Measurements from ENCODE around the gene TDRD1.

The TDRD1 gene

GRCh38 chr10:114176511-114176910 is 2.6 kb upstream of the TDRD1 start:
- no peak for DNase-seq (ENCODE audit: low spot score)

GRCh38 chr10:114179747-114180146 is 594 bp downstream of the TDRD1 start:
- no peak for DNase-seq (ENCODE audit: low spot score)

GRCh38 chr10:114180937-114181336 is 1.8 kb downstream of the TDRD1 start:
- DNase-seq (ENCODE audit: low spot score): no peak

GRCh38 chr10:114181971-114182370 is 2.8 kb downstream of the TDRD1 start:
- DNase-seq (ENCODE audit: low spot score): no peak

GRCh38 chr10:114183563-114183962 is 4.4 kb downstream of the TDRD1 start:
- DNase-seq (ENCODE audit: low spot score): no peak

GRCh38 chr10:114184276-114184675 is 5.1 kb downstream of the TDRD1 start:
- DNase-seq (ENCODE audit: low spot score): no peak

GRCh38 chr10:114188001-114188400 is 8.8 kb downstream of the TDRD1 start:
- DNase-seq (ENCODE audit: low spot score): no peak

- no peak for DNase-seq (ENCODE audit: low spot score)
These were observed 9.7 kb downstream of the TDRD1 start for GRCh38 chr10:114188900-114189299.

DNA sequence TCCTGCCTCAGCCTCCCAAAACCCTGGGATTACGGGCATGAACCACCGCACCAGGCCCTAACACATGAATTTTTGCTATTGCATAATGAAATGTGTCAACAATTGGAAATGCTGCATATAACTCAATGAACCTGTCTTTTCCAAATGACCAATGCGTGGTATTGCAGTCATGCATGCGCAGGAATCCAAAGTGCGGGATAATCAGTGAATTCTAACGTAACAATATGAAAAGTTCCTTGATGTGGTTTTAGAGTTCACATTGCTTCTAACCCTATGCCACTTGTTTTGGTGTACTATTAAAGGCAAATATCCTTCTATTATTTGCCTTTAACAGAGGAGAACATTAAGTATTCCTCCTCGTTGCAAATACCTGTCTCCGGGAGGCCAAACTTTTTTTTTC is 10.5 kb downstream of the TDRD1 start:
- DNase-seq (ENCODE audit: low spot score): no peak

DNA sequence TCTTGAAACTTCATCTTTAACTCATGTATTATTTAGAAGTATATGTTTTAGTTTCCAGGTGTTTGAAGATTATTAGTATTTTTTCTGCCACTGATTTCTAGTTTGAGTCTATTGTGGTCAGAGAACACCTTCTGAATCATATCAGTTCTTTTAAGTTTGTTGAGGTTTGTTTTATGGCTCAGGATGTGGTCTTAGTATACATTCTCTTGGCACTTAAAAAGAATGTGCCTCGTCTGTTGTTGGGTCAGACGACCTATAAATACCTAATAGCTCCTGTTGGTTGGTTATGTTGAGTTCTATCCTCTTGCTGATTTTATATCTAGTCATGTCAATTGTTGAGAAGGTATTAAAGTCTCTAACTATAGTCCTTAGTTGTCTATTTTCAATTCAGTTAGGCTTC is 15.9 kb downstream of the TDRD1 start:
- no peak for DNase-seq (ENCODE audit: low spot score)

- DNase-seq (ENCODE audit: low spot score): no peak
These were observed 20.1 kb downstream of the TDRD1 start for GRCh38 chr10:114199239-114199638.

GRCh38 chr10:114202812-114203211 is 23.7 kb downstream of the TDRD1 start:
- no peak for DNase-seq (ENCODE audit: low spot score)

- no peak for DNase-seq (ENCODE audit: low spot score)
These were observed 27.7 kb downstream of the TDRD1 start for GRCh38 chr10:114206902-114207301.

DNA sequence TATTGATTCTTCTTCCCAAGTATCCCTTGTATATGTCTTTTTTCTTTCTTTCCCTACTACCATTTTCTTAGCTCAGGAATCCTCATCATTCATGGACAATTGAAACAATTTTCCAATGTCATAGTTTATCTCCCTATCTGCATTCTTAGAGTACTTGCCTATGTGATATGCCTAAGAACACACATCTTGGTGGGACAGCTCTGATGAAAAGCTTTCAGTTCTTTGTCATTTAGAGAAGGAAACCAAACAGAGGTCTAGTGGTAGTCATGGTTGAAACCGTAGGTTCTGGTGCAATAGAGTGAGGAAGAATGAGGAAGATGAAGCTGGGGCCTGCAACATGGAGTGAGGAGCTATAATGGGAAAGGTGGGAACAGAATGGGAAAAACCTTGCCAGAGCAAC is 28.2 kb downstream of the TDRD1 start:
- no peak for DNase-seq (ENCODE audit: low spot score)

DNA sequence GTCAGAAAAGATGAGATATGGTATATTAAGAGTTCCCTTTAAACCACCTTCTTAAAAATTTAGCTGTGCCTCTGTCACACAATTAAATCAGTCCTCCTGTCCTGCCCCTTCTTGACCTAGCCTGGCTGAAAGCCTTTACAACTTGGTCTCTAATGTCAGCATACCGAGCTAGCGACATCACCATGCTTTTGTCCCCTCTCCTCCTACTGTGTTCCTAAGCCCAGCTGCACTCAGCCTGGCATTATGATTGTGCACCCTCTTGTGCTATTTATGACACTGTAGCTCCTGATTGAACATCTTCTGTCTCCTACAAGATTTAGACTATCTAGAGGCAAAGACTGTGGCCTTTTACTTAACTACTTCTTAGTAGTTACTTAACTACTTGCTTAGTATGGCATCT is 29.2 kb downstream of the TDRD1 start:
- no peak for DNase-seq (ENCODE audit: low spot score)

- DNase-seq (ENCODE audit: low spot score): no peak
These were observed 33.0 kb downstream of the TDRD1 start for GRCh38 chr10:114212153-114212552.

GRCh38 chr10:114215033-114215432 is 35.9 kb downstream of the TDRD1 start:
- no peak for DNase-seq (ENCODE audit: low spot score)

GRCh38 chr10:114220281-114220680 is 41.1 kb downstream of the TDRD1 start:
- no peak for DNase-seq (ENCODE audit: low spot score)

- DNase-seq (ENCODE audit: low spot score): no peak
These were observed 42.1 kb downstream of the TDRD1 start for GRCh38 chr10:114221235-114221634.

- no peak for DNase-seq (ENCODE audit: low spot score)
These were observed 43.9 kb downstream of the TDRD1 start for GRCh38 chr10:114223066-114223465.

- DNase-seq (ENCODE audit: low spot score): no peak
These were observed 49.0 kb downstream of the TDRD1 start for GRCh38 chr10:114228156-114228555.

- DNase-seq (ENCODE audit: low spot score): no peak
These were observed 53.5 kb downstream of the TDRD1 start for GRCh38 chr10:114232561-114233176.

- DNase-seq (ENCODE audit: low spot score): no peak
These were observed 54.3 kb downstream of the TDRD1 start for GRCh38 chr10:114233482-114233881.

- DNase-seq (ENCODE audit: low spot score): no peak
These were observed 55.0 kb downstream of the TDRD1 start for GRCh38 chr10:114234132-114234531.
